ENCODE measurements around the gene ZNF385A. TPM values are rescaled to one million over a fixed set of nuclear protein-coding genes. Genes with fewer than 3 reads are reported as not detected.

Gene ZNF385A
- total and polyA plus RNA-seq, 2 of the 13 experiments (the other 11 are each of a cell fraction or from before 2014, with no cell fraction given) = 0.44 to 0.67 TPM

- no peak overlapping the region for H3K4me2 ChIP-seq (ENCODE audit: low read depth, low read length)
- ATAC-seq (no peak), DNase-seq (ENCODE audit: low spot score) (no peak), FAIRE-seq (no peak)
- WGBS (ENCODE audit: low lambda C conversion rate) = 100% methylated on average over 3 of the region's 3 CpGs
- no peak overlapping the region for H2AFZ ChIP-seq (ENCODE audit: low read length)
- no peak overlapping the region for H3K4me3 ChIP-seq (replicated peaks in 1 of 3; ENCODE audit: insufficient read depth in 1 of 3, low read depth in 2 of 3, low read length in 3 of 3)
- H3K27me3 ChIP-seq (ENCODE audit: control insufficient read depth in 1 of 2, insufficient read depth in 2 of 2, low read length in 2 of 2) = no peaks in the 10 kb centered on the region; a peak in 1 of 5 replicates
- peaks cover 62% of the 10 kb centered on the region for H3K4me1 ChIP-seq (ENCODE audit: insufficient read depth, low read length)
- POLR2A ChIA-PET = interaction anchor here (0.8 to 1.5 kb wide), 2 partner anchors 50 to 70 kb away, joined by 3 to 4 read pairs; no protein-coding TSS in a partner anchor
- CTCF ChIA-PET (ENCODE audit: low intra/inter-chr PET ratio, low total read pairs) = no interaction called here
- H3K79me2 ChIP-seq (ENCODE audit: insufficient read depth, low read length) = no peaks in the 10 kb centered on the region
- no peak for TF ChIP-seq TCF12 (IDR thresholded peaks at IDR 0.05)
- TF ChIP-seq TCF12 (CRISPR knock-in tag; IDR thresholded peaks at IDR 0.05) = no peak
- TF ChIP-seq POGK (CRISPR knock-in tag; conservative IDR thresholded peaks at IDR 0.05) = no peak
- no peak for TF ChIP-seq NRL (CRISPR knock-in tag; IDR thresholded peaks at IDR 0.05; ENCODE audit: borderline replicate concordance)
- no peak for TF ChIP-seq ZNF670 (CRISPR knock-in tag; IDR thresholded peaks at IDR 0.05; ENCODE audit: borderline replicate concordance)
- TF ChIP-seq TAF15 (IDR thresholded peaks at IDR 0.05; ENCODE audit: low read depth, low read length, poor library complexity, severe bottlenecking) = no peak
- no peak for TF ChIP-seq ZSCAN31 (CRISPR knock-in tag; IDR thresholded peaks at IDR 0.05; ENCODE audit: low read depth)
- no peak for TF ChIP-seq SIN3A (IDR thresholded peaks at IDR 0.05; ENCODE audit: borderline replicate concordance, low read depth, low read length)
- H3K36me3 ChIP-seq (replicated peaks in 1 of 2; ENCODE audit: control insufficient read depth in 1 of 2, insufficient read depth in 2 of 2, low read length in 2 of 2) = peaks cover 1 to 3% of the 10 kb centered on the region in 2 experiments; a peak in 4 of 5 replicates
- no peak overlapping the region for H3K9ac ChIP-seq (ENCODE audit: insufficient read depth, low read depth, low read length)
- no peaks in the 10 kb centered on the region for H4K20me1 ChIP-seq (ENCODE audit: insufficient read depth, low read length)
- intact Hi-C loops (cut with micrococcal nuclease; ENCODE audit: unreplicated experiment) (no loop called here), in situ Hi-C loops (cut with HindIII; ENCODE audit: extremely low pct_ligation_motif_present, low pct_unique_long_range_greater_than_20kb) (no loop called here)
- BruUV-seq (replicated peaks) = no TSS peak
- H3K9me3 ChIP-seq (ENCODE audit: low read length) = no peaks in the 10 kb centered on the region
- no peak overlapping the region for H3K27ac ChIP-seq (ENCODE audit: extremely low read length, insufficient read depth, low read length)
Measured at GRCh38 chr12:54356228-54356627, 28.3 kb downstream of the ZNF385A start.

Measured in HepG2 (cell line).